Trophoblast cell (in vitro differentiated cells and primary cell): ENCODE data around the gene CCDC102A.

Source experiments
- DNase-seq, 2 donors: peaks; one replicate each; pipeline ENCODE4 v3.0.0-alpha.2; 2016
- H2AFZ ChIP-seq: 2 replicates; pipeline ENCODE4 v1.6.1; 2013; ENCODE audit warnings: low read length, moderate library complexity, mild to moderate bottlenecking; ENCODE audit not compliant: insufficient read depth, poor library complexity
- H2AK5ac ChIP-seq: 2 replicates; pipeline ENCODE4 v1.6.1; 2013; ENCODE audit warnings: mild to moderate bottlenecking, low read length
- H2BK120ac ChIP-seq: 2 replicates; pipeline ENCODE4 v1.6.1; 2013; ENCODE audit warnings: low read length, mild to moderate bottlenecking, moderate library complexity; ENCODE audit not compliant: insufficient read depth, poor library complexity
- H2BK12ac ChIP-seq: 2 replicates; pipeline ENCODE4 v1.6.1; 2013; ENCODE audit warnings: mild to moderate bottlenecking, low read length, moderate library complexity
- H2BK5ac ChIP-seq: 2 replicates; pipeline ENCODE4 v1.6.1; 2013; ENCODE audit warnings: low read length, low read depth, moderate library complexity, mild to moderate bottlenecking; ENCODE audit not compliant: poor library complexity
- H3K14ac ChIP-seq: 2 replicates; pipeline ENCODE4 v1.6.1; 2013; ENCODE audit warnings: mild to moderate bottlenecking, low read length
- H3K18ac ChIP-seq: 2 replicates; pipeline ENCODE4 v1.6.1; 2013; ENCODE audit warnings: mild to moderate bottlenecking, low read length
- H3K23ac ChIP-seq: 2 replicates; pipeline ENCODE4 v1.6.1; 2013; ENCODE audit warnings: low read length
- H3K27ac ChIP-seq: 2 replicates; pipeline ENCODE4 v1.5.1; 2013; ENCODE audit warnings: low read depth, mild to moderate bottlenecking, inconsistent platforms, low read length, moderate library complexity
- H3K27me3 ChIP-seq: 2 replicates; pipeline ENCODE4 v1.6.1; 2013; ENCODE audit warnings: inconsistent platforms, mild to moderate bottlenecking, low read length, moderate library complexity; ENCODE audit not compliant: insufficient read depth
- H3K36me3 ChIP-seq, 2 experiments: 1 replicate in 1 of 2; 2 replicates in 1 of 2; pipeline ENCODE4 v1.6.1; 2013; ENCODE audit warnings: low read length in 2 of 2, mild to moderate bottlenecking in 2 of 2, moderate library complexity in 1 of 2; ENCODE audit not compliant: insufficient read depth in 2 of 2, control insufficient read depth in 1 of 2
- H3K4ac ChIP-seq: 2 replicates; pipeline ENCODE4 v1.6.1; 2013; ENCODE audit warnings: low read depth, mild to moderate bottlenecking, low read length, moderate library complexity
- H3K4me1 ChIP-seq, 2 experiments: 1 replicate in 1 of 2; 2 replicates in 1 of 2; pipeline ENCODE4 v1.6.1; 2013; ENCODE audit warnings: low read length in 2 of 2, mild to moderate bottlenecking in 2 of 2, moderate library complexity in 1 of 2; ENCODE audit not compliant: insufficient read depth in 2 of 2, control insufficient read depth in 1 of 2
- H3K4me2 ChIP-seq: 2 replicates; pipeline ENCODE4 v1.6.1; 2013; ENCODE audit warnings: inconsistent platforms, mild to moderate bottlenecking, low read length, moderate library complexity
- H3K4me3 ChIP-seq: 2 replicates; pipeline ENCODE4 v1.5.1; 2013; ENCODE audit warnings: mild to moderate bottlenecking, low read depth, low read length, inconsistent platforms
- H3K79me1 ChIP-seq: one replicate; pipeline ENCODE4 v1.6.1; 2013; ENCODE audit warnings: low read length
- H3K79me2 ChIP-seq: 2 replicates; pipeline ENCODE4 v1.6.1; 2013; ENCODE audit warnings: low read length, mild to moderate bottlenecking; ENCODE audit not compliant: control insufficient read depth, insufficient read depth, poor library complexity
- H3K9ac ChIP-seq: 2 replicates; pipeline ENCODE4 v1.6.1; 2013; ENCODE audit warnings: mild to moderate bottlenecking, low read length
- H3K9me3 ChIP-seq: 2 replicates; pipeline ENCODE4 v1.6.1; 2013; ENCODE audit warnings: low read depth, mild to moderate bottlenecking, control low read depth, inconsistent platforms, low read length; ENCODE audit not compliant: insufficient read depth
- H4K12ac ChIP-seq: 2 replicates; pipeline ENCODE4 v1.6.1; 2013; ENCODE audit warnings: low read depth, mild to moderate bottlenecking, low read length, moderate library complexity
- H4K8ac ChIP-seq: 2 replicates; pipeline ENCODE4 v1.6.1; 2013; ENCODE audit warnings: low read depth, mild to moderate bottlenecking, low read length, moderate library complexity
- H4K91ac ChIP-seq: one replicate; pipeline ENCODE4 v1.6.1; 2013; ENCODE audit warnings: low read depth, mild to moderate bottlenecking, low read length, moderate library complexity
- WGBS: extraction: QIAGEN DNeasy Blood & Tissue Kit; methylation state at CpG from one replicate; pipeline ENCODE4 v1.1.7; 2013; ENCODE audit warnings: missing lambda C conversion rate; ENCODE audit not compliant: insufficient read length, insufficient coverage; ENCODE audit errors: extremely low coverage; 5-methylcytosine and 5-hydroxymethylcytosine counted together

Gene CCDC102A

DNA sequence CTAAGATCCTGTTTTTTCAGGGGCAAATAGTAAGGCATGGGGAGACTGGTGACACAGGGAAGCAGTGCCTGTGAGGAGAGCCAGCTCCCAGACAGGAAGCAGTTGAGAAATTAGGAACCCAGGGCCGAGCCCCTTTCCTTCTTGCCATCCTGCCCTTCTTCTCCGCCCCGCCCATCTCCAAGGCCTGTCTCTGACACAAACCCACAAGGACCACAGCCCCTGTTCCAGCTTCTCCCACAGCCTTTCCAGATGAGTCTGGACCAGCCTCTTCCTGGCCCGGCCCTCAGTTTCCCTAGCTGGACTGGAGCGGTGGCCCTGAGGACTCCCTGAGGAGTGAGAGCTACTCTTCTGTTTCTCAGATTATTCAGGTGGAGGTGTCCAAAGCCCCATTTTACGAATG lies 9.9 kb downstream of the CCDC102A start:
- Histone ChIP-seq H3K9ac (no peak overlapping the region), H3K27ac (no peak overlapping the region)

GRCh38 chr16:57525761-57526160 lies 10.6 kb downstream of the CCDC102A start:
- Histone ChIP-seq H3K36me3 (peaks cover 2 to 5% of the 10 kb centered on the region in 2 experiments), H3K23ac (no peak overlapping the region), H3K9ac (no peak overlapping the region), H2BK120ac (no peak overlapping the region), H3K9me3 (peaks cover 2% of the 10 kb centered on the region), H2AK5ac (peak overlapping the region; percentile 56), H2BK5ac (no peak overlapping the region), H3K27ac (no peak overlapping the region), H3K4me2 (no peak overlapping the region), H4K12ac (no peak overlapping the region), H4K91ac (no peak overlapping the region), H2AFZ (no peak overlapping the region), H2BK12ac (no peak overlapping the region), H3K4me1 (peaks cover 23 to 36% of the 10 kb centered on the region in 2 experiments), H3K27me3 (no peaks in the 10 kb centered on the region), H4K8ac (no peak overlapping the region), H3K79me1 (peaks cover 8% of the 10 kb centered on the region), H3K4me3 (no peak overlapping the region), H3K79me2 (peaks cover 2% of the 10 kb centered on the region), H3K14ac (no peak overlapping the region), H3K18ac (no peak overlapping the region), H3K4ac (no peak overlapping the region)
- peak; percentile 40 to 52 for DNase-seq
- no CpG with 5 or more reads among the region's 18 CpGs for whole genome bisulfite sequencing

More for the DNA sequence above, 9.9 kb downstream of the CCDC102A start:
- H3K4me1 ChIP-seq, result peaks cover 23 to 38% of the 10 kb centered on the region in 2 experiments
- peaks cover 8% of the 10 kb centered on the region for H3K79me1 ChIP-seq
- no peaks in the 10 kb centered on the region for H3K27me3 ChIP-seq
- no peak overlapping the region for H3K23ac ChIP-seq
- peaks cover 3% of the 10 kb centered on the region for H3K9me3 ChIP-seq
- H3K14ac ChIP-seq, result no peak overlapping the region
- no peak overlapping the region for H2AFZ ChIP-seq
- H3K36me3 ChIP-seq, result peaks cover 0 to 2% of the 10 kb centered on the region in 2 experiments
- no peak overlapping the region for H4K12ac ChIP-seq
- H3K4me2 ChIP-seq, result no peak overlapping the region
- H3K79me2 ChIP-seq, result peaks cover 2% of the 10 kb centered on the region
- no peak overlapping the region for H2BK5ac ChIP-seq
- H2BK12ac ChIP-seq, result no peak overlapping the region
- H4K8ac ChIP-seq, result no peak overlapping the region
- H2AK5ac ChIP-seq, result peak overlapping the region; percentile 18
- DNase-seq, result no peak
- H3K18ac ChIP-seq, result no peak overlapping the region
- no peak overlapping the region for H4K91ac ChIP-seq
- no peak overlapping the region for H3K4me3 ChIP-seq
- no CpG with 5 or more reads among the region's 6 CpGs for WGBS
- H3K4ac ChIP-seq, result no peak overlapping the region
- no peak overlapping the region for H2BK120ac ChIP-seq

DNA sequence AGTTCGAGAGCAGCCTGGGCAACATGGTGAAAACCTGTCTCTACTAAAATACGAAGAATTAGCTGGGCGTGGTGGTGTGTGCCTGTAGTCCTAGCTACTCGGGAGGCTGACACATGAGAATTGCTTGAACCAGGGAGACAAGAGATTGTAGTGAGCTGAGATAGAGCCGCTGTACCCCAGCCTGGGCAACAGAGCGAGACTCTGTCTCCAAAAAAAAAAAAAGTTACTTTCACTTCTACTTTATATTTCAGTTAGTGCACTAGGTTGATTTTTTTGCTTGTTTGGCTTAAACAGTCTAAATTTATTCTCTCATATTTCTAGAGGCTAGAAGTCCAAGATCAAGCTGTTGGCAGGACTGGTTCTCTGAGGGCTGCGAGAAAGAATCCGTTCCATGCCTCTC lies 13.4 kb downstream of the CCDC102A start:
- Histone ChIP-seq H2AK5ac (no peak overlapping the region), H3K36me3 (peaks cover 5 to 13% of the 10 kb centered on the region in 2 experiments), H4K8ac (no peak overlapping the region), H2BK120ac (no peak overlapping the region), H2BK5ac (no peak overlapping the region), H3K4me1 (peaks cover 14 to 19% of the 10 kb centered on the region in 2 experiments), H3K23ac (no peak overlapping the region), H3K4ac (no peak overlapping the region), H4K12ac (no peak overlapping the region), H3K4me3 (no peak overlapping the region), H3K4me2 (no peak overlapping the region), H3K9me3 (no peaks in the 10 kb centered on the region), H3K27me3 (no peaks in the 10 kb centered on the region), H3K14ac (no peak overlapping the region), H3K79me2 (peaks cover 6% of the 10 kb centered on the region), H3K79me1 (peaks cover 15% of the 10 kb centered on the region), H3K27ac (no peak overlapping the region), H3K18ac (no peak overlapping the region), H2AFZ (no peak overlapping the region), H4K91ac (no peak overlapping the region), H2BK12ac (no peak overlapping the region), H3K9ac (no peak overlapping the region)
- WGBS, result no CpG with 5 or more reads among the region's 8 CpGs
- DNase-seq, result no peak

DNA sequence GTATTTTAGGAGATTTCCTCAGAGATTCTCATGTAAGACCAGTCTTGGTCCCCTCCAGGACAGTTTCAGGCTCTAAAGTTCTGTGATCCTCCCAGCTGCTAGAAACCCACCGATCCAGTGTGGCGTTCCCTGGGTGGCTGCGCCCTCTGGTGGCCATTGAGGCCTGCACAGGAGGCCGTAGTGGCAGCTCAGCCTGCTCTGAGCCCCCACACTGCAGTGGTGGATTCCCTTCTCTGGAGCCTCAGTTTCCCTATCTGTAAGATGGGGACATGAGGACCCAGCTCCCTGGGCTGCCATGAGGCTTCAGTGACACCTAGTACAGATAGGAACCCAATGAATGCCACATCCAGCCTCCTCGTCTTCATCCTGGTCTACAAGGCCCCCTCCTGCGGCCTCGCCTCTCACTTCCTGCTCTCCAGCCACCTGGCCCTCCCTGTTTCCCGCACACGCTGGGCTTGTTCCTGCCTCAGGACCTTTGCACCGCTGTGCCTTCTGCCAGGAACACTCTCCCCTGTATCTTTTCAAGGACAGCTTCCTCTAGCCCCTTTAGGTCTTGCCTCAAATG lies 16.5 kb downstream of the CCDC102A start:
- Histone ChIP-seq H3K4ac (no peak overlapping the region), H3K23ac (no peak overlapping the region), H3K4me2 (no peak overlapping the region), H2BK120ac (peak overlapping the region; percentile 45), H4K91ac (peak overlapping the region; percentile 27), H3K79me2 (peaks cover 17% of the 10 kb centered on the region), H3K27me3 (no peaks in the 10 kb centered on the region), H2AK5ac (peak overlapping the region; percentile 8), H3K79me1 (peaks cover 40% of the 10 kb centered on the region), H4K12ac (no peak overlapping the region), H3K14ac (no peak overlapping the region), H3K9me3 (no peaks in the 10 kb centered on the region), H2BK12ac (peak overlapping the region; percentile 7), H4K8ac (peak overlapping the region; percentile 7), H2AFZ (no peak overlapping the region), H3K36me3 (peaks cover 7 to 18% of the 10 kb centered on the region in 2 experiments), H3K4me1 (peaks cover 26 to 29% of the 10 kb centered on the region in 2 experiments), H3K9ac (no peak overlapping the region), H3K27ac (no peak overlapping the region), H3K18ac (no peak overlapping the region), H3K4me3 (no peak overlapping the region), H2BK5ac (peak overlapping the region; percentile 0)
- no CpG with 5 or more reads among the region's 10 CpGs for WGBS
- peak; percentile 46 to 83 for DNase-seq
